Measurements from ENCODE around the gene RARRES2. TPM values are rescaled to one million over a fixed set of nuclear protein-coding genes. Genes with fewer than 3 reads are reported as not detected.
"Not testable (repeated sequence)": the region's sequence is repeated elsewhere in the genome, so short reads cannot be mapped to it uniquely, and the experiment has no call there.

RARRES2 gene
- total RNA-seq, 4 donors from 2014 or later: 21.5 to 99.9 (median 27.1) TPM

DNA sequence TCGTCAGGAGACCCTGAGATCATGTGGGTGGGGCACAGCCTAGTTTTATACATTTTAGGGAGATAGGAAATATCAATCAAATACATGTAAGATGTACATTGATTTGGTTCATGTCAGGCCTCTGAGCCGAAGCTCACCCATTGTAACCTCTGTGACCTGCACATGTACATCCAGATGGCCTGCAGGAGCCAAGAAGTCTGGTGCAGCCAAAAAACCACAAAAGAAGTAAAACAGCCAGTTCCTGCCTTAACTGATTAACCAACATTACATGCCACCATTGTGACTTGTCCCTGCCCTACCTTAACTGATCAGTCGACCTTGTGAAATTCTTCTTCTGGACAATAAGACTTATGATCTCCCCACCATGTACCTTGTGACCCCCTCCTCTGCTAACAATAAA, 34.3 kb downstream of the RARRES2 start:
- Histone ChIP-seq H3K9me3 (no peaks in the 10 kb centered on the region), H3K36me3 (no peaks in the 10 kb centered on the region), H3K27me3 (no peaks in the 10 kb centered on the region), H3K27ac (no peak overlapping the region), H3K4me3 (no peak overlapping the region), H3K4me1 (no peaks in the 10 kb centered on the region)
- DNase-seq: no peak
- TF ChIP-seq POLR2A (IDR thresholded peaks at IDR 0.05) (no peak), CTCF (IDR thresholded peaks at IDR 0.05) (no peak)

DNA sequence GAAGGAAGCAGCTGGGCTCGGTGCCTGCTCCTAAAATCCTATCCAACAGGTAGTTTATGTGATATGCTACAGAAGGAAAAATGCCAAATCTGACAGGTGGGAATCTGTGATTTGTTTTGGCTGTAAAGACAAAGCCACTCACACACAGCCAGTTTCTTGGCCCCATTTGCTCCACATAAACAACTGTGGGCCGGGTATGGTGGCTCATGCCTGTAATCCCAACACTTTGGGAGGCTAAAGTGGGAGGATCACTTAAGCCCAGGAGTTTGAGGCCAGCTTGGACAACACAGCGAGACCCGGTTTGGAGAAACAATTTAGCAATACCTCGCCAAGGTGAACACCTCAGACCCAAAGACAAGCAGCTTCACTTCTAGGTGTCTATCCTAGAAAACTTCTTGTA, 35.1 kb downstream of the RARRES2 start:
- not testable (repeated sequence) for H3K4me3 ChIP-seq, H3K27me3 ChIP-seq, H3K36me3 ChIP-seq, H3K4me1 ChIP-seq, H3K27ac ChIP-seq, DNase-seq, H3K9me3 ChIP-seq

DNA sequence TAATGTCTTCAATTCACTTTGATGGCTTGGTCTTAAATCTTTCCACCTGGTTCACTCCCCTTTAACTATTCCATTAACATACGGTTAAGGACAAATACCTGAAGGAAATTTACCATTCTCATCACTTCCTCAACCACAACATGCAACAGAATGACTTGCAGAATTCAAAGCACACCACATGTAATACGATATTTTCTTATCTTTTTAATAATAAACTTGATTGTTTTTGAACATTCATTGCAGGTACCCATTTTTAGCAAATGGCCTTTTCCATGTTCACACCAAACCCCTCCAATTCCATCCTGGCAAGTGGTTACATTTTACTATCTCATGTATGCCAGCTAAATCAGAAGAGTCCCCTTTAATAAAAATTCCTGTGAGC, 35.5 kb downstream of the RARRES2 start:
- not testable (repeated sequence) for H3K27me3 ChIP-seq, DNase-seq, H3K27ac ChIP-seq, H3K4me1 ChIP-seq, H3K4me3 ChIP-seq, H3K36me3 ChIP-seq, H3K9me3 ChIP-seq

DNA sequence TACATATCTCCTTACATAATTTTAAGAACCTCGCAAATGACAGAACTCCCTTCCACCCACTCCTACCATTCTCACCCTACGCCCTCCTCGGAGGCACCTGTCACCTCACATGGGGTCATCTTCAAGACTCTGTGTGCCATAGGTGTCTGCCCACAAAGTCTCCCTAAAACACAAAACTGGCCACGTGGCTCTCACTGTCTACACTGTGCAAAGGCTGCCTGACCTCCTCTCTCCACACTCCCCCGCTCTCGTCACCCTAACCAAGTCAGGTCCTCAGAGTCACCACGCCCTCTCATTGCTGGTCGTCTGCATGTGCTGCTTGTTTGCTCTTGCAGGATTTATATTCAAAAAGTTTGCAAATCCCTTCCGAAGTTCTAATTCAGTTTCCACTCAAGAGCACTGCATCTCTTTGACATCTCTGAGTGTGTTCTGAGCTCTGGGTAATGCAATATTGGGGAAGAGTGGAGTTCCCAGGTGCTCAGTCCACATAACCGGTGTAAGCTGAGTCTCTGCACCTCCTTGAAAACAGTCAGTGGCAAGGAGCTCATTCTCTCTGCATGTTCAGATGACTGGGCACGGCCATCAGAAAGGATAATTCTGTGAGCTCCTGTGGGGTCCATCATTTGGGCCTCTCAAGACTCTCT, 36.0 kb downstream of the RARRES2 start:
- not testable (repeated sequence) for H3K9me3 ChIP-seq, H3K27ac ChIP-seq, H3K27me3 ChIP-seq, H3K4me3 ChIP-seq, H3K4me1 ChIP-seq, H3K36me3 ChIP-seq, DNase-seq

DNA sequence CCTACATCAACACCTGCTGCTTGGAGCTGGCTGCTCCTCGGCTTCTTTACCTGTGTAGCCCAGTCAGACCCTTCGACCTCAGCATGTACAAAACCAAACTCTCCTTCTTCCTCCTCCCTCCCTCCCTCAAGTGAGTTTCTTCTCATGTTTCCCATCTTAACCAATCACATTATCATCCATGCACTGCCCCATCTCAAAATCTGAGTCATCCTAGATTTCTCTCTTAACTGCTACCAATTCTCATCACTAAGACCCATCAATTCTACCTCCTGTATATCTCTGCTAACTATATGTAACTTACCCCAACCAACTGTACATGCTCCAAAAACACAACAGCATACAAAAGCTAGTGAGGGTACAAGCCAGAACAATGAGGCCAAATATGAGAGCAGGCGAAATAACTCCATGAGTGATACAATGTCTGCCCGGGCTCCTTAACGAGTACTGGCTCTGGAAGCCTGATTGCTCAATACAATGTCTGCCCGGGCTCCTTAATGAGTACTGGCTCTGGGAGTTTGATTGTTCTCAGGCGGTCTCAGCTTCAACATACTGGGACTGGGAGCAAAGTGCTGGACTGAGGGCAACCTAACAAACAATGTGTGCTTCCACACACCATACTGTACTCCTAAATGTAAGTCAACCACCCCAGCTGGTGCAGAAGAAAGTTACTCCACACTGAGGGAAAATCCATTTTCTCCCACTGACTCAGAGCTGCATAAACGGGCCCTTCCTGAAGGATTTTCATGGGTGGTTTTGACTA, 36.8 kb downstream of the RARRES2 start:
- H3K27ac ChIP-seq, DNase-seq, H3K27me3 ChIP-seq, H3K4me1 ChIP-seq, H3K9me3 ChIP-seq, H3K4me3 ChIP-seq, H3K36me3 ChIP-seq: not testable (repeated sequence)

DNA sequence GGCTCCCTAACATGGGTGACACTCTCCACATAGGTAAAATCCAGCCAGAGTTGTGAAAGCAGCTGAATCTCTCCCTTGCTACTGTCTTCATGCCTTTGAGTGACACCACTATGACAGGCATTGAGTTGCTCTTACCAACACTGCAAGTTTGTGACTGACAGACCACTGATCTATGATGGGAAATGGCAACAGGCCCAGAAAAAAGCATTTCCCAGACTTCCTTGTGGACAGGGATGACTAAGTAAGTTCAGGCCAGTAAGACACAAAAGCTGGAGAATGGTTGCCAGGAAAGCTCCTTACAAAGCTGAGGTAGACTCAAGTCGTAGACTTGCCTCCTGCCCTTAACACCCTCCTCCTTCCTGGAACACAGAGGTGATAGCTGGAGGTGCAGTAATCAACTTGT, 38.5 kb downstream of the RARRES2 start:
- not testable (repeated sequence) for H3K4me1 ChIP-seq, H3K36me3 ChIP-seq, DNase-seq, H3K9me3 ChIP-seq, H3K27me3 ChIP-seq, H3K27ac ChIP-seq, H3K4me3 ChIP-seq

- not testable (repeated sequence) for H3K9me3 ChIP-seq, H3K4me1 ChIP-seq, H3K27me3 ChIP-seq, H3K36me3 ChIP-seq, DNase-seq, H3K4me3 ChIP-seq, H3K27ac ChIP-seq
Observed at GRCh38 chr7:150297978-150298377, 43.5 kb downstream of the RARRES2 start.

DNA sequence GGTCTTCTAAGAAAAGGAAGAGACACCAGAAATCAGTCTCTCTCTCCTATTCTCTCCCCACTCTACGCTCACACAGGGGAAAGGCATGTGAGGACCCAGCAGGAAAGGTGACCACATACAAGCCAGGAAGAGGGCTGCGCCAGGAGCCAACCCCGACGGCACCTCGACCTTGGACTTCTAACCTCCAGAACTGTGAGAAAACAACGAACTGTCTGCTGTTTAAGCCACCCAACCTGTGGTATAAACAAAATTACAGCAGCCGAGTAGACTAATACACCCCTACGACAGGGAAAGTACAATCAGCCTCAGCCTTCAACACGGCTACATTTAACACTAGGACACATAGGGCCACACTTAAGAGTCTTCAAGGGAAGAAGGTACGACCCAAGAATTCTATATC, 44.6 kb downstream of the RARRES2 start:
- not testable (repeated sequence) for H3K36me3 ChIP-seq, H3K4me1 ChIP-seq, H3K27ac ChIP-seq, H3K27me3 ChIP-seq, H3K4me3 ChIP-seq, DNase-seq, H3K9me3 ChIP-seq

DNA sequence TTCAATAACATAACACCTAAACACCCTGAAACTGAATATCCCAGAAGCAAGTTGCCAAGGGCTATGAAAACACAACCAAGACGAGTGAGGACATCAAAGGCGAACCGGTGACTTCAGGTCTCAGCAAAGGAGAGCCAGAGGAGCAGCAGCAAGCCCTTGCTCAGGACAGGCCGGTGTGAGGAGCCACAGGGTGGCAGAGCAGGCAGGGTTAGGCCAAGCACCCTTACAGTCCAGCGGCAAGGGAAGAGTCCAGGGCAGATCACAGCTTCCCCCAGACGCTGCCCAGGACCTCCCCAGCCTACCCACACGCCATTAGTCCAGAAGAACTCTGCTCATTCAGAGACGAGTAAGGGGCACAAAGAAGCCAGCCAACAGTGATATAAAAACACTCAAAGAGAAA, 45.8 kb downstream of the RARRES2 start:
- not testable (repeated sequence) for H3K36me3 ChIP-seq, H3K27me3 ChIP-seq, DNase-seq, H3K4me3 ChIP-seq, H3K9me3 ChIP-seq, H3K4me1 ChIP-seq, H3K27ac ChIP-seq

- not testable (repeated sequence) for H3K36me3 ChIP-seq, DNase-seq, H3K27me3 ChIP-seq, H3K9me3 ChIP-seq, H3K27ac ChIP-seq, H3K4me3 ChIP-seq, H3K4me1 ChIP-seq
Observed at GRCh38 chr7:150295027-150295426, 46.4 kb downstream of the RARRES2 start.

DNA sequence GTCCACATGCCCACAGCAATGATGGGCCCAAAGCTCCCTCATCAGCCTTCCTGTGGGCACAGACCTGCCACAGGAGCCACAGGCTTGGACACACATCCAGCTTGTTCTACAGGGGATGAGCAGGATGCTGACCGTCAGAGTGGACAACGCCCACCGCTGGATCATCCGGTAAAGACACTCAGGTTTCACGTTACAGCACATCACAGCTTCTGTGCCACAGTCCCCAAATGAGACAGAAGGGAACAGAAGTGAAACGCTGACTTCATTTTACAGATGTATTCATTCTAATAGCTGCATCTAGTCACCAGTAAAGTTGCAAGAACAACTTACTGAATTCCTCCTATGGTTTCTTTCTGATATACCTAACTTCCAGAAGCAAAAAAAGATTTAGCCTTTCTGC, 51.1 kb downstream of the RARRES2 start:
- H3K27ac ChIP-seq, H3K4me1 ChIP-seq, H3K36me3 ChIP-seq, H3K9me3 ChIP-seq, DNase-seq, H3K27me3 ChIP-seq, H3K4me3 ChIP-seq: not testable (repeated sequence)

GRCh38 chr7:150288816-150289215, 52.6 kb downstream of the RARRES2 start:
- H3K27me3 ChIP-seq, H3K36me3 ChIP-seq, H3K9me3 ChIP-seq, H3K4me1 ChIP-seq, DNase-seq, H3K4me3 ChIP-seq, H3K27ac ChIP-seq: not testable (repeated sequence)

Data from Peyer's patch (tissue), 4 donors.